ENCODE results near the gene ATRNL1. TPM values are rescaled to one million over a fixed set of nuclear protein-coding genes. Genes with fewer than 3 reads are reported as not detected.

Gene ATRNL1
- total and polyA plus RNA-seq, 2 experiments from 2014 or later = 5.9 to 17.4 TPM

DNA sequence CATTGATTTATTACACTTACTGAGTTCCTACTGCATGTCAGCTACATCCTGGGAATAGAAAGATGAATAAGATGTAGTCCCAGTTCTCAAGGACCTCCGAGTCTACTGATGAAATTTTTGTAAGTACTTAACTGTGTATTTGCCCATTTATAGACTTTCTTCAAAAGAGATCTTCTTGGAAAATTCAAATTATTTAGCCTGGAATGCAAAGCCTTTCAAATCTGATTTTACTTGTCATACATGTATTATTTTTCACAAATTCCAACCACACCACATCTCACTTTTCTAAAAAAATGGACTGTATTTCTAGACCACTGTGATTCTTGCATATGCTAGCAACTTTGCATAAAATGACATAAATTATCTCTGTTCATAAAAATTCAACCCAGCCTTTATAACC lies 581.3 kb downstream of the ATRNL1 start:
- TF ChIP-seq, protein P1, sequence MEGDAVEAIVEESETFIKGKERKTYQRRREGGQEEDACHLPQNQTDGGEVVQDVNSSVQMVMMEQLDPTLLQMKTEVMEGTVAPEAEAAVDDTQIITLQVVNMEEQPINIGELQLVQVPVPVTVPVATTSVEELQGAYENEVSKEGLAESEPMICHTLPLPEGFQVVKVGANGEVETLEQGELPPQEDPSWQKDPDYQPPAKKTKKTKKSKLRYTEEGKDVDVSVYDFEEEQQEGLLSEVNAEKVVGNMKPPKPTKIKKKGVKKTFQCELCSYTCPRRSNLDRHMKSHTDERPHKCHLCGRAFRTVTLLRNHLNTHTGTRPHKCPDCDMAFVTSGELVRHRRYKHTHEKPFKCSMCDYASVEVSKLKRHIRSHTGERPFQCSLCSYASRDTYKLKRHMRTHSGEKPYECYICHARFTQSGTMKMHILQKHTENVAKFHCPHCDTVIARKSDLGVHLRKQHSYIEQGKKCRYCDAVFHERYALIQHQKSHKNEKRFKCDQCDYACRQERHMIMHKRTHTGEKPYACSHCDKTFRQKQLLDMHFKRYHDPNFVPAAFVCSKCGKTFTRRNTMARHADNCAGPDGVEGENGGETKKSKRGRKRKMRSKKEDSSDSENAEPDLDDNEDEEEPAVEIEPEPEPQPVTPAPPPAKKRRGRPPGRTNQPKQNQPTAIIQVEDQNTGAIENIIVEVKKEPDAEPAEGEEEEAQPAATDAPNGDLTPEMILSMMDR (IDR thresholded peaks at IDR 0.05; ENCODE audit: poor library complexity) = no peak
- TF ChIP-seq EZH2phosphoT487 (IDR thresholded peaks at IDR 0.05; ENCODE audit: low read depth, severe bottlenecking, unreplicated experiment) = no peak
- TF ChIP-seq EZH2 (IDR thresholded peaks at IDR 0.05; ENCODE audit: borderline replicate concordance) = no peak

DNA sequence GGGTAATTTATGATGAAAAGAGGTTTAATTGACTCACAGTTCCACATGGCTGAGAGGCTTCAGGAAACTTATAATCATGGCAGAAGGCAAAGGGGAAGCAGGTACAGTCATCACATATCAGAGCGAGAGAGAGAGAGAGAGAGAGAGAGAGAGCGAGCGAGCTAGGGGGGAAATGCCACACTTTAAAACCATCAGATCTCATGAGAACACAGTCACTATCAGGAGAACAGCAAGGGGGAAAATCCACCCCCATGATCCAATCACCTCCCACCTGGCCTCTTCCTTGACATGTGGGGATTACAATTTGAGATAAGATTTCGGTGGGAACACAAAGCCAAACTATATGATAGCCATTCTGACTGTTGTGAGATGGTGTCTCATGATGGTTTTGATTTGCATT lies 603.6 kb downstream of the ATRNL1 start:
- Histone ChIP-seq H4K20me1 (ENCODE audit: insufficient read depth, poor library complexity, severe bottlenecking) (no peaks in the 10 kb centered on the region), H3K9me3 (ENCODE audit: low read depth) (no peaks in the 10 kb centered on the region), H3K36me3 (replicated peaks; ENCODE audit: insufficient read depth, low read depth) (no peaks in the 10 kb centered on the region), H3K27me3 (no peaks in the 10 kb centered on the region), H3K9me2 (replicated peaks; ENCODE audit: insufficient read depth) (no peaks in the 10 kb centered on the region), H3K27ac (no peak overlapping the region), H3K4me2 (no peak overlapping the region), H3K4me1 (ENCODE audit: insufficient read depth) (no peaks in the 10 kb centered on the region), H2AFZ (no peak overlapping the region), H3K79me2 (no peaks in the 10 kb centered on the region), H3K4me3 (no peak overlapping the region)
- DNase-seq (ENCODE audit: low spot score) = no peak
- 55% methylated on average over 4 of the region's 4 CpGs for WGBS (ENCODE audit: low lambda C conversion rate, missing lambda C conversion rate)
- no peak for TF ChIP-seq EZH2 (IDR thresholded peaks at IDR 0.05; ENCODE audit: borderline replicate concordance)
- TF ChIP-seq, protein P1 (IDR thresholded peaks at IDR 0.05; ENCODE audit: poor library complexity) = no peak
- TF ChIP-seq EZH2phosphoT487 (IDR thresholded peaks at IDR 0.05; ENCODE audit: low read depth, severe bottlenecking, unreplicated experiment) = no peak

More for the DNA sequence above, 581.3 kb downstream of the ATRNL1 start:
- WGBS (ENCODE audit: low lambda C conversion rate, missing lambda C conversion rate) = 90% methylated on average over 1 of the region's 1 CpG
- no peaks in the 10 kb centered on the region for H3K27me3 ChIP-seq
- H3K27ac ChIP-seq = no peak overlapping the region
- H3K4me1 ChIP-seq (ENCODE audit: insufficient read depth) = no peaks in the 10 kb centered on the region
- H3K36me3 ChIP-seq (replicated peaks; ENCODE audit: insufficient read depth, low read depth) = no peaks in the 10 kb centered on the region
- H4K20me1 ChIP-seq (ENCODE audit: insufficient read depth, poor library complexity, severe bottlenecking) = no peaks in the 10 kb centered on the region
- no peak overlapping the region for H2AFZ ChIP-seq
- no peak for DNase-seq (ENCODE audit: low spot score)
- no peak overlapping the region for H3K4me2 ChIP-seq
- H3K79me2 ChIP-seq = no peaks in the 10 kb centered on the region
- no peaks in the 10 kb centered on the region for H3K9me3 ChIP-seq (ENCODE audit: low read depth)
- H3K9me2 ChIP-seq (replicated peaks; ENCODE audit: insufficient read depth) = no peaks in the 10 kb centered on the region
- no peak overlapping the region for H3K4me3 ChIP-seq

DNA sequence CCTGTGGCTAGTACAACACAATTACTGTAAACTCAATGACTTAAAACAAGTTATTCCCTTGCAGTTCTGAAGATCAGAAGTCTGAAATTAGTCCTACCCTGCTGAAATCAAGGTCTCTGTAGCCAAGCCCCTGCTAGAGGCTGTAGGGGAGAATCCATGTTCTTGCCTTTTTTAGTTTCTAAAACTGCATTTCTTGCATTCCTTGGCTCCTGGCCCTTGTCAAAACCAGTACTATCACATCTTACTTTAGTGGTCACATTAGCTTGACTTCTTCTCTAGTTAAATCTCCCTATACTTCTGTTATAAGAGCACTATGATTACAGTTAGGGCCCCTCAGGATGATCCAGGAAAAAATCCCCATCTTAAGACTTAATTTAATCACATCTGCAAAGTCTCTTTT lies 612.9 kb downstream of the ATRNL1 start:
- Histone ChIP-seq H3K27me3 (no peaks in the 10 kb centered on the region), H3K27ac (no peak overlapping the region), H2AFZ (no peak overlapping the region), H3K4me1 (ENCODE audit: insufficient read depth) (no peaks in the 10 kb centered on the region), H3K36me3 (replicated peaks; ENCODE audit: insufficient read depth, low read depth) (no peaks in the 10 kb centered on the region), H3K79me2 (no peaks in the 10 kb centered on the region), H3K9me3 (ENCODE audit: low read depth) (no peaks in the 10 kb centered on the region), H4K20me1 (ENCODE audit: insufficient read depth, poor library complexity, severe bottlenecking) (no peaks in the 10 kb centered on the region), H3K4me2 (no peak overlapping the region), H3K4me3 (no peak overlapping the region), H3K9me2 (replicated peaks; ENCODE audit: insufficient read depth) (no peaks in the 10 kb centered on the region)
- TF ChIP-seq EZH2 (IDR thresholded peaks at IDR 0.05; ENCODE audit: borderline replicate concordance) (no peak), EZH2phosphoT487 (IDR thresholded peaks at IDR 0.05; ENCODE audit: low read depth, severe bottlenecking, unreplicated experiment) (no peak)
- TF ChIP-seq, protein P1 (IDR thresholded peaks at IDR 0.05; ENCODE audit: poor library complexity) = no peak
- no peak for DNase-seq (ENCODE audit: low spot score)

Measured in hepatocyte (in vitro differentiated cells).